GM18867 (cell line): ENCODE results near the gene IFNAR2.
"Not testable (repeated sequence)": the region's sequence is repeated elsewhere in the genome, so short reads cannot be mapped to it uniquely, and the experiment has no call there.

Source experiments
- ATAC-seq: cut with Tn5 transposase; IDR thresholded peaks from one replicate; pipeline ENCODE4 v1.9.1; 2021; ENCODE audit warnings: mild to moderate bottlenecking, moderate library complexity; ENCODE audit not compliant: unreplicated experiment

IFNAR2 gene

DNA sequence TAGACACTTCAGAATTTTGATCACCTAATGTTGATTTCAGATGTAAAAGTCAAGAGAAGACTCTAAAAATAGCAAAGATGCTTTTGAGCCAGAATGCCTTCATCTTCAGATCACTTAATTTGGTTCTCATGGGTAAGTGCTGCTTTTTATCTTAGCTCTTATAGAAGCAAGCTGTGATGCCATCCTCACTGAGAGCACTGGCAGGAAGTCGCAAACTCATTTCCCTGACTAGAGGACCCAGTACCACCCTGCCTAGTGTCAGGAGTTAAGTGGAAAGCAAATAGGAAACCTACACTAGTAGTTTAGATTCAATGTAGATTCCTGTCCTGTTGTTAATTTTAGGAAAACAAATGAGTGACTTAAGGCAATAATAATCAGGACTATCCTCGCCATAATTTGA, 12.1 kb downstream of the IFNAR2 start:
- ATAC-seq, result no peak

DNA sequence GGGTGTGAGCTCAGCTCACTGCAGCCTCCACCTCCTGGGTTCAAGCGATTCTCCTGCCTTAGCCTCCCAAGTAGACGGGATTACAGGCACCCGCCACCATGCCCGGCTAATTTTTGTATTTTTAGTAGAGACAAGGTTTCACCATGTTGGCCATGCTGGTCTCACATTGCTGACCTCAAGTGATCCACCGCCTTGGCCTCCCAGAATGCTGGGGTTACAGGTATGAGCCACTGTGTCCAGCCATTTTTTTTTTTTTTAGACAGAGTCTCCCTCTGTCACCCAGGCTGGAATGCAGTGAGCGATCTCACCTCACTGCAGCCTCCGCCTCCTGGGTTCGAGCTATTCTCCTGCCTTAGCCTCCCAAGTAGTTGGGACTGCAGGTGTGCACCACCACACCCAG, 13.1 kb downstream of the IFNAR2 start:
- ATAC-seq, result not testable (repeated sequence)

DNA sequence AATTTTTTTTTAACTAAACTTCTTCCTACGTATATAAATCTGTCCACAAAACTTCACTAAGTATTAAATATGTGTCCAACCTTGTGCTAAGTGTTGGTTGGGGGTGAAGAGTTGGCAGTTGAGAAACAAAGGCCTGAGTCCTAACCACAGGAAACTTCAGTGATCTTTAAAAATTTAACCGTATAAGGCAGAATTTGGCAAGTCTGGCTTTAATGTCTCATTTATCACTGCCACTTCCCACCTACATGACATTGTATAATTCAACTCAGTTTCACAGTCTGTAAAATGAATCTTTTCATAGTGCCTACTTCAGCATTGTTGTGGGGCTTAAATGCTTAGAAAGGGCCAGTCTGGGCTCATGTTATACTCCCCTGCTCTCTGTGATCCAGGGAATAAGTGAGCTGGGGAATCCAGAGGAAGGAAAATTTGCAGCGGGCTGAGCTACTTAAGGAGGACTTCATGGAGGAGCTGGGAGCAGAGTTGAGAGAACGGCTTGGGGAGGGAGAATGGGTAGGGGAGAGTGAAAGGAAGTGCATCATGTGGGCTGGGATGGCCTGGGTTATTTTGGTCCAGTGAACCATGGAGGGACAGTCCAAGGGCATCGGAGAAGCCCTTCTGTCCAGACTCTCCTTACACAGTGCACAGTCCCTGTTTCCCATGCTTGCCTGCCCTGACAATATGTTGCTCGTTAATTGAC, 14.5 kb downstream of the IFNAR2 start:
- ATAC-seq, result no peak

DNA sequence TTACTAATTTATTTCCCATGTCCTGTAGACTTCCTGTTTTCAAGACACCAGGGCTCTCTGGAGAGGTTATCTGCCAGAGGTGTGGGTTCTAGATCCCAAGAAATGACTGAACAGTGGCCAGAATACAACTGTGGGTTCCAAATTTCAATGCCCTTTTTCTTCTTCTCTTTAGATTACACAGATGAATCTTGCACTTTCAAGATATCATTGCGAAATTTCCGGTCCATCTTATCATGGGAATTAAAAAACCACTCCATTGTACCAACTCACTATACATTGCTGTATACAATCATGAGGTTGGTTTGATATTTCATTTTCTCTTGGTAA, 15.0 kb downstream of the IFNAR2 start:
- no peak for ATAC-seq

DNA sequence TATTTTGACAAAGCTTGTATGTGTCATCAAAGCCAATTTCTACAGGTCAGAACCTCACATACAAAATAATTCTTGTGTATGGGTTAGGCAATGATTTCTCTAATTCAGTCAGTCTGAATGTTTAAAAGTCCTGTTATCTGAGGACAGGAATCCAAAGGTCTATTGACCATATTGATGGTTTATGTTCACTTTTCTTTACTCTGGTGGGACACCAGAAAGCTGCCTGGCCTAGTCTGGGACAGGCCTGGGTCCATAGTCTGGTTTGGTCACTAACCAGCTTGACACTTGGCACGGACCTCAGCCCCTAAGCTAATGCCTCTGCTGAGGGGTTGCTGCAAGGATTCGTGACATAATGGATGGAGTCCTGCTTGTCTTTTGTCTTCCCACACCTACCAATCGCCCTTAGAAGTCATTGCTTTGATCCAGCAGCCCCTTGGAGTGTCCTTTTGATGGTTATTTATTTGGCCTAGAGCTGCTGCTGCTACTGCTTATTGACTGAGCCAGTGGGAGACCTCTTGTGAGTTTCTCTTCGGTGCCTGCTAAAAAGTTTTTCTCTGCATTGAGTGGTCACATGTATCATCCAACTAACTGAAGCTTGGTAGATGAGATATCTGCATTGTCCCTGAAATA, 15.7 kb downstream of the IFNAR2 start:
- no peak for ATAC-seq

DNA sequence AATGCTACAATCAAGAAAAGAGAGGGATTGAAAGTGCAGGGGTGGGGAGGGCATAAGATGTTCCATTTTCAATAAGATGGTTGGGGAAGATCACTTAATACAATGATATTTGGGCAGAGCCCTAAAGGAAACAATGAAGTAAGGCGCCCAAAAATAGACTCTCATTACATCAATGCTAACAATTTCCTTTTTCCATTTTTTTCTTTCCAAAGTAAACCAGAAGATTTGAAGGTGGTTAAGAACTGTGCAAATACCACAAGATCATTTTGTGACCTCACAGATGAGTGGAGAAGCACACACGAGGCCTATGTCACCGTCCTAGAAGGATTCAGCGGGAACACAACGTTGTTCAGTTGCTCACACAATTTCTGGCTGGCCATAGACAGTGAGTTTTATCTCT, 16.8 kb downstream of the IFNAR2 start:
- no peak for ATAC-seq

DNA sequence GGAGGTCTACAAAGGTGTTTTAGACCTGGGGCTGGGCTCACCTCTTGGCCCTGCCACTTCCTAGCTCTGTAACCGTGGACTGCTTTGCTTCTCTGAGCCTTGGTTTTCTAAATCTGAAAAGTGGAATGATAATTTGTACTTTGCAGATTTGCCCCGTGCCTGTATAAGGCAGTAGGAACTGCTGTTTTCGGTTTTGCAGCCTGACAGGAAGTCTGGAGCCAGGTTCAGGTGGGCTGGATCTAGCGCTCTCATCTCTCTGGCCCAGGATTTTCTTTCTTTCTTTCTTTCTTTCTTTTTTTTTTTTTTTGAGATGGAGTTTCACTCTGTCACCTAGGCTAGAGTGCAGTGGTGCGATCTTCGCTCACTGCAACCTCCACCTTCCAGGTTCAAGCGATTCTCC, 17.2 kb downstream of the IFNAR2 start:
- ATAC-seq, result no peak

DNA sequence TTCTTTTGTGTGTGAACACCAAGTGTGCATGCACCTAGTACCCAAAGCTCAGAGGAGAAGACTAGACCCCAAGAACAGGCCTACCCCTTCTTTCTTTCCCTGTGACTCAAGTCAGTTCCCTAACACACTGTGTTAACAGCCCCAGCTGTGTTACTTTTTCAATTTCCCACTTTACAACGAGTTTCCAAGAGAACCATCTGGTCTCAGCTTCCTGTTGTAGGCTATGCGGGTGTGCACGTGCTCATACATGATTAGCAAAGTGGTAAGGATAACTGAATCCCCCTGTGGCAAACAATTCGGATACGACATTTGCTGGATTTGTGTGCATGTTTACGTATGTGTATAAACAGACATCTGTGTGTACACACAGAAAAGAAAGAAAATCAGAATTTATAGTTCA, 17.9 kb downstream of the IFNAR2 start:
- ATAC-seq, result no peak

DNA sequence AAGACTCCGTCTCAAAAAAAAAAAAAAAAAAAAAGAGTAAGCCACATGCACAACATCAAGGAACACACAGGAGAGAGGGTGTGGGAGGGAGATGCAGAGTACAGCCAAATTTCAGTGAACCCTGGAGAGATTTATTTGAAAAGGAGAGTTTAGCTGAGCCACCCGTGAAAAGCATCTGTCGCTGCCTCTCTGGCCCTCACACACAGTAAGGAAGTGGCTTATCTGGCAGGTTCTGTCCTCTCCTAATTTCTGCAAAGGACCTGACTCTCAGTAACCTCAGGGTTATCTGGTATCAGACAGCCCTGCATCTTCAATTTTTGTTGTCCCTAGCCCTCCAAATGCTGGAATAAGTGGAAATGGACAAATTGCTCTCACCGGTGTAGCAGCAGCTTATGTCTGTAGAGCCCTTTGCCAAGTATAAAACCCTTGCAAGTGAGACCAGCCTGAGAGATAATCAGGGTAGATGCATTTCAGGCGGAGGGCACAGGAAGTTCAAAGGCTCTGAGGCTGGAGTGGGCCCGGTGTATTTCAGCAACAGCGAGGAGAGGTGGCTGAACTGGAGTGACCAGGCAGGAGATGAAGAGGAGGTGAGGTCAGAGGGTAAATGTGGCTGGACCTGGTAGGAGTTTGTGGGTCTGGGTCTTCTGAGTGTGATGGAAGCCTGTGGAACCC, 19.7 kb downstream of the IFNAR2 start:
- no peak for ATAC-seq

DNA sequence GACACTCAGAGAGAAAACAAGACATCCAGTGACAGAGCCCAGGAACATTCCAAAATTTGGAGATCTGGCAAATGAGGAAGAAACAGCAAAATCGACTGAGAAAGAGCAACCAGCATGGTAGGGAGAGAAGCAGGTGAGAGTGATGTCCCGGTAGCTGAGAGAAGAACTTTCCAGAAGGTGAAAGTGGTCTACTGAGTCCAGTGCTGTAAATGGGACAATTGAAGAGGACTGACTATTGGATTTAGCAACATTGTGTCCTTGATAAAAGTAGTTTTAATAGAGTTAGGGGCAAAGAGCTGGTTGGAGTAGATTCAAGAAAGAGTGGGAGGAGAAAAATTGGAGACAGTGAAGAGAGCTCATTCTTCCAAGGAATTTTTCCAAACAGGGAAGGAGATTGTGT, 21.4 kb downstream of the IFNAR2 start:
- no peak for ATAC-seq

DNA sequence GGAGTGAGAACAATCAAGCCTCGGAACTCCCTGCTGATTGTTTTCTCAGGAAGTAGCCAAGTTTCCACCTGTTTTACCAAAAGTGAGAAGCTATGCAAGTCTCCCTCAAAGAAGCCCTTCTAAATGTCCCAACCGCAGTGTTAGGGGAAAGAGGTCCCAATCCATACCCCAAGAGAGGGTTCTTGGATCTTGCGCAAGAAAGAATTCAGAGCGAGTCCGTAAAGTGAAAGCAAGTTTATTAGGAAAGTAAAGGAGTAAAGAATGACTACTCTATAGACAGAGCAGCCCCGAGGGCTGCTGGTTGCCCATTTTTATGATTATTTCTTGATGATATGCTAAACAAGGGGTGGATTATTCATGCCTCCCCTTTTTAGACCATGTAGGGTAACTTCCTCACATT, 23.6 kb downstream of the IFNAR2 start:
- ATAC-seq, result not testable (repeated sequence)

DNA sequence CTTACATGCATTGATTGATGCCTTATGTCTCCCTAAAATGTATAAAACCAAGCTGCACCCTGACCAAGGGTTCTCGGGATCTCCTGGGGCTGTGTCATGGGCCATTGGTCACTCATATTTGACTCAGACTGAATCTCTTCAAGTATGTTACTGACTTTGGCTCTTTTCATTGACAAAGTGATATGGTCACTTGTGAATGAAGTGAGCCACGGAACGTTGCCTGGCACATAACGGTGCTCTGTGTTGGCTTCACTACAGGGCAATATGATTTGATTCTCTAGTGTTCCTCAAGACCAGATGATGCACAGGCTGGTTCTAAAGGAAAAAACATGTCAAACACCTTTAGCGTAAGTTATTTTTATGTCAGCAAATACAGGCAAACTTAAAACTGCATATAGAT, 25.0 kb downstream of the IFNAR2 start:
- ATAC-seq, result no peak

DNA sequence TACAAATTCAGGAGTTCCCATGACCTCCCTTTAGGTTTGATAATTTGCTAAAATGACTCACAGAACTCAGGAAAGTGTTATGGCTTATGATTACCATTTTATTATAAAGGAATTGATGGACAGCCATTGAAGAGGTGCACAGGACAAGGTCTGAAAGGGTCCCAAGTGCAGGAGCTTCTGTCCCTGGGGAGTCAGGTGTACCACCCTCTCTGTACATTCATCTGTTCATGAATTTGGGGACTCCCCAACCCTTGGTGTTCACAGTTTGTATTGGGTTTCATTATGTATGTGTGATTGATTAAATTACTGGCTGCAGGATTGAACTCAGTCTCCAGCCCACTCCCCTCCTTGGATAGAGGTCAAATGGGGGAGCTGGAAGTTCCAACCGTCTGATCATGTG, 25.7 kb downstream of the IFNAR2 start:
- ATAC-seq, result no peak

DNA sequence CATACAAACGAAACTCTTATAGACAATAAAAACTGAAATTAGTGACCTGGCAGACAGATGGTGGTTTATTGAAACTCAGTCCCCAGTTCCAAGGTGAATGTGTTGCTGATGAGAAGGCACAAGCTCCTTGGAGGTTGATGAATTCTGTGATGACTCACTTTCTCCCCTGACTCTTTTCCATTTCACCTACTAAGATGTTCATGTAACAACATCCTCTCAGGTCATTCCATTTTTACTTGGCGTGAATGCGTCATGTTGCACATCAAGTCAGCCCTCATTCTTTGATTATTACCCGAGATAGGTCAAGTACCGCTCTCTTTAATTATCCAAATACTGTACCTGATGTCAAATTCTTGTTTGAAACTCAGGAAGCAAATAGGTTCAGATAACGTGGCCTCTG, 26.3 kb downstream of the IFNAR2 start:
- ATAC-seq, result no peak

DNA sequence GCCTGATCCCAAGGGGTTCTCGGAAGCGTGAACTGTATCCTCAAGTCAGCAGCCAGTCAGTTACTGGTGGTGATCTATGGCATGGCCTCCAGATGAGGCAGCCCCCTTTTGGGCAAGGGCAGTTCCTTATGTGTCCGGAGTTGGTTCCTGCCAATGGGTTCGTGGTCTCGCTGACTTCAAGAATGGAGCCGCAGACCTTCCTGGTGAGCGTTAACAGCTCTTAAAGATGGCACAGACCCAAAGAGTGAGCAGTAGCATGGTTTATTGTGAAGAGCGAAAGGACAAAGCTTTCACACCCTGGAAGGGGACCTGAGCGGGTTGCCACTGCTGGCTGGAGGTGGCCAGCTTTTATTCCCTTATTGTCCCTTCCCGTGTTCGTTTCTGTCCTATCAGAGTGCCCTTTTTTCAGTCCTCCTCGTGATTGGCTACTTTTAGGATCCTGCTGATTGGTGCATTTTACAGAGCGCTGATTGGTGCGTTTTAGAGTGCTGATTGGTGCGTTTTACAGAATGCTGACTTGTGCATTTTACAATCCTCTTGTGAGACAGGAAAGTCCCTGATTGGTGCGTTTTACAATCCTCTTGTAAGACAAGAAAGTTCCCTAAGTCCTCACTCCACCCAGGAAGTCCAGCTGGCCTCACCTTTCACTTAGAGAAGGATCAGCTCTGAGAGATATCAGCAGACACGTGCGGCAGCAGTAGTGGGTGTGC, 27.5 kb downstream of the IFNAR2 start:
- ATAC-seq, result no peak

DNA sequence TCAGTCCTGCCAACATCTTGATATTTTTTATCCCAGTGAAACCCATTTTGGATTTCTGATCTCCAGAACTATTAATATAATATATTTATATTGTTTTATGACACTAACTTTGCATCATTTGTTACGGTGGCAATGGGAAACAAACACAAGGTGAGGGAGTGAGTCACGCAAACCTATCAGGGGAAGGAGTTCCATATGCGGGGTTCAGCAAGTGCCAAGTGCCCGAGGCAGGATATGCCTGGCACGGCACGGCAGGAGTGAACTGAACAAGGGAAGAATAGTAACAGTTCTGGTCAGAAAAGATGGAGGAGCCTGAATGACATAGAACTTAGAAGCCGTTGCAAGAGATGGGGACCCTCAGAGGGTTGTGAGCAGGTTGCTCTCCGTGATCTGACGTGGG, 28.7 kb downstream of the IFNAR2 start:
- ATAC-seq, result no peak

DNA sequence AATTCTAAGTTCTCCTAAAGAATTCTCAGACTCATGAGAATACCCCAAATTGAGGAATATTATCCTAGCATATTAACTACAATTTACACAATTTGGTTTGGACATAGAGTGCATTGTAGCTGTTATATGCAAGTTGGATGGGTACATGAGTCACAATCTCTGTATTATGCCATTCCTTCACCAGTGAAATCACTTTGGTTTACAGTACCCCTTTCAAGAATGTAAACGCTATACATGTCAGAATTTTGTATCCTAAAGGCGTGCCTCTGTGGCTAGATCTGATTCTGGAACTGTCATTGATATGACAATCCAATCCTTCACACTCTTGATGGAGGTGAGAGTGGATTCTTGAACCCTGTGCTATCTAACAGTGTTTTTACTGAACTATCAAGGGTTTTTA, 29.7 kb downstream of the IFNAR2 start:
- no peak for ATAC-seq

DNA sequence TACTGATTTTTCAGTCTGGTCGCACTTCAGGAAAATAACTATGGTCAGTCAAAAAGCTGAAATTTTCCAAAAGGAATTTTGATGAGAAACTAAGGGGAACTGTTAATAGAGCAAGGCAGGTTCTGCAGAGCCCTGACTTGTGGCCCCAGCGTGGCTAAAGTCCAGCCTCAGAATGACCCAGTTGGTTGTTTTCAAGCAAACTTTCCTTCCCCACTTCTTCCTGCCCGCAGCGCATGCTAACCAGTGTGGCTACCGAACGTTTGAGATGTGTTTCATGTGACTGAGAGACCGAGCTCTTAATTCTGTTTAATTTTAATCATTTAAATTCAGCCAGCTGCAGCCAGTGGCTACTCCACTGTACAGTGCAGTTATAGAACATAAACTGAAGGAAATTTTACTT, 30.3 kb downstream of the IFNAR2 start:
- no peak for ATAC-seq

DNA sequence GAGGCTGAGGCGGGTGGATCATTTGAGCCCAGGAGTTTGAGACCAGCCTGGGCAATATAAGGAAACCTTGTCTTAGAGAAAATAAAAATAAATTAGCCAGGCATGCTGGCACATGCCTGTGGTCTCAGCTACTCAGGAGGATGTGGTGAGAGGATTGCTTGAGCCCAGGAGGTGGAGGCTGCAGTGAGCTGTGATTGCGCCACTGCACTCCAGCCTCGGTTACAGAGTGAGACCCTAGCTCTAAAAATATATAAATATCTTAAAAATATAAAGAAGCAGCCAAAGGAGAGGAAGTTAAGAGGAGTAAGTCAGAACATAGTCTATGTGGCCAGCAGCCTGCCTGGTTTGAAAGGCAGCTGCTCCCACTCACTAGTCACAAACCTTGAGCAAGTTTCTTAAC, 31.9 kb downstream of the IFNAR2 start:
- ATAC-seq, result no peak

DNA sequence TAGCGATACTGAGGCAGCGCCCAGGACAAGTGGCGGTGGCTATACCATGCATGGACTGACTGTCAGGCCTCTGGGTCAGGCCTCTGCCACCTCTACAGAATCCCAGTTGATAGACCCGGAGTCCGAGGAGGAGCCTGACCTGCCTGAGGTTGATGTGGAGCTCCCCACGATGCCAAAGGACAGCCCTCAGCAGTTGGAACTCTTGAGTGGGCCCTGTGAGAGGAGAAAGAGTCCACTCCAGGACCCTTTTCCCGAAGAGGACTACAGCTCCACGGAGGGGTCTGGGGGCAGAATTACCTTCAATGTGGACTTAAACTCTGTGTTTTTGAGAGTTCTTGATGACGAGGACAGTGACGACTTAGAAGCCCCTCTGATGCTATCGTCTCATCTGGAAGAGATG, 33.2 kb downstream of the IFNAR2 start:
- ATAC-seq, result no peak

DNA sequence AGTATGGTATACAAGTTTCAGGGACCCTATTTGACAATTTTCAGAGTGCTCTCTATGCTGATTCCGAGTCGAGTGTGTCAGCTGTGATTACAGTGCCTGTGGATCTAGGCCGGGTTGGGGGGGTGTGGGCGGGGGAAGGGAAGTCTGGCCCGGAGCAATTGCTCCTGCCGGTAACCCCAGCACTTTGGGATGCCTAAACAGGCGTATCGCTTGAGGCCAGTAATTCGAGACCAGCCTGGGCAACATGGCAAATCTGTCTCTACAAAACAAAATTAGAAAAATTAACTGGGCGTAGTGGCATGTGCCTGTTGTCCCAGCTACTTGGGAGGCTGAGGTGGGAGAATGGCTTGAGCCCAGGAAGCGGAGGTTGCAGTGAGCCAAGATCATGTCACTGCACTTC, 34.8 kb downstream of the IFNAR2 start:
- ATAC-seq, result no peak

DNA sequence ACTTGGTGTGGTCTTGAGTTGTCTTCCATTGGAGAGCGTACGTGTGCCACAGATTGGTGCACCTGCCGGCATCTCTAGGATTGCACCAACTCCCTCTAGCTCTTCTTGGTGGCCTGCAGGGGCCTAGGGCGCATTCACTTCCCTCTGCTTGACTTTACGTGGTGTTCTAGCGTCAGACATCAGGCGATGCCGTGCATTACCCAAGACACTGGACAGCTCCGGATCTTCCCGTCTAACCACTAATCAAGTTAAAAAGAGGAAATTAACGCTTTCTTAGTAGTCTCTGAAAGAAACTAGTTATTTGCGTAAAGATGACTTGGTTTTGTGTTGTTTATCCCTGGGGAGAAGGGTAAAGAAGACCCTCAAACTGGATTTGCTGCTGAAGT, 35.9 kb downstream of the IFNAR2 start:
- ATAC-seq, result peak; percentile 26
